GM12891 (cell line): ENCODE measurements around the gene MYO15A.

Source experiments
- PAX5 ChIP-seq: IDR thresholded peaks from 2 replicates; pipeline ENCODE4 v1.6.1; 2011; ENCODE audit warnings: low read length, moderate library complexity, mild to moderate bottlenecking; ENCODE audit not compliant: insufficient read depth, severe bottlenecking
- POLR2A ChIP-seq: IDR thresholded peaks from 2 replicates; pipeline ENCODE4 v1.6.1; 2011; ENCODE audit warnings: low read depth, low read length, control low read depth
- POLR2AphosphoS5 ChIP-seq: IDR thresholded peaks from 2 replicates; pipeline ENCODE4 v1.6.1; 2011; ENCODE audit warnings: low read depth, low read length, control low read depth
- POU2F2 ChIP-seq: IDR thresholded peaks from 2 replicates; pipeline ENCODE4 v1.6.1; 2011; ENCODE audit warnings: low read depth, mild to moderate bottlenecking, control low read depth, low read length, moderate library complexity
- TAF1 ChIP-seq: IDR thresholded peaks from 2 replicates; pipeline ENCODE4 v1.6.1; 2011; ENCODE audit warnings: low read depth, low read length, control low read depth

DNA sequence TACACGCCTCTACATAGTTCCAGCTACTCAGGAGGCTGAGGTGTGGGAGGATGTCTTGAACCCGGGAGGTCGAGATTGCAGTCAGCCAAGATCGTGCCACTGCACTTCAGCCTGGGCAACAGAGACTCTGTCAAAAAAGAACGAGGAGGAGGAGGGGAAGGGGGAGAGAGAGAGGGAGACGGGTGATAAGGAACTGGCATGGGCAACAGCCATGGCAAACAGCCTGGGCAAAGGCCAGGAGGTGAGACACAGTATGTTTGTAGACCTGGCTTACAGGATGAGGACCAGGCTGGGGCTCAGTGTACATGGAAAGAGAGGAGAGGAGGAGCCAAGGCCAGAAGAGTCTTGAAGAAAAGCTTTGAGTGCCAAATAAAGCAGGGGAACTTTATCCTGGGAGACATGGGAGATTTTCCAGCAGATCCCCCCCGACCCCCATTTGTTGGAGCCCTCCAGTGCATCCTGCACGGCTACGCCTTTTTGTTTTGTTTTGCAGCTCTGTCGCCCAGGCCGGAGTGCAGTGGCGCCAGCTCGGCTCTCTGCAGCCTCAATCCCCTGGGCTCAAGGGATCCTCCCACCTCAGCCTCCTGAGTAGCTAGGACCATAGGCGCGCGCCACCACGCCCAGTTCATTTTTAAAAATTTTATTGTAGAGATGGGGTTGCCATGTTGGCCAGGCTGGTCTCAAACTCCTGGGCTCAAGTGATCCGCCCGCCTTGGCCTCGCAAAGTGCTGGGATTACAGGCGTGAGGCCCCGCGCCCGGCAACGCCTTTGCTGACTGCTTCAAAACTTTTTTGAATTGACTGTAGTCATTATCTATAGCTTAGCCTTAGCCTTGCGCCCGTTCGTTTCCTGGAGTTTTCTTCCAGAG lies 73.8 kb downstream of the MYO15A start:
- TF ChIP-seq POLR2A (no peak), POLR2AphosphoS5 (no peak), TAF1 (no peak), PAX5 (no peak), POU2F2 (no peak)
